Progenitor cell of endocrine pancreas (in vitro differentiated cells): ENCODE measurements around the gene NEU1. TPM values are rescaled to one million over a fixed set of nuclear protein-coding genes. Genes with fewer than 3 reads are reported as not detected.

ENCODE experiments used
- DNase-seq: peaks from one replicate; pipeline ENCODE4 v3.0.0; 2021; ENCODE audit warnings: low spot score; ENCODE audit not compliant: unreplicated experiment
- H3K27ac Mint-ChIP-seq: 2 replicates; pipeline ENCODE4 v1.8.0; 2021; ENCODE audit warnings: mild to moderate bottlenecking, moderate library complexity, mixed read lengths
- H3K27me3 Mint-ChIP-seq: 2 replicates; pipeline ENCODE4 v1.8.0; 2021; ENCODE audit warnings: mixed read lengths
- H3K36me3 Mint-ChIP-seq: 2 replicates; pipeline ENCODE4 v1.8.0; 2022; ENCODE audit warnings: mixed read lengths; ENCODE audit not compliant: insufficient read depth
- H3K4me1 Mint-ChIP-seq: 2 replicates; pipeline ENCODE4 v1.8.0; 2021; ENCODE audit warnings: low read depth, mixed read lengths
- H3K4me3 Mint-ChIP-seq: 2 replicates; pipeline ENCODE4 v1.8.0; 2021; ENCODE audit warnings: low read depth, mild to moderate bottlenecking, moderate library complexity, mixed read lengths
- H3K9me3 Mint-ChIP-seq: 2 replicates; pipeline ENCODE4 v1.8.0; 2021; ENCODE audit warnings: low read depth, mixed read lengths
- CTCF ChIP-seq: fragments of 200-600 bp; sonication (generic); IDR thresholded peaks from one replicate; pipeline ENCODE4 v1.5.0; 2021; ENCODE audit warnings: antibody characterized with exemption, mild to moderate bottlenecking; ENCODE audit not compliant: unreplicated experiment
- total RNA-seq: library from RNA; stranded (reverse); gene quantifications from 2 replicates; pipeline ENCODE4 v1.2.1, GENCODE V29; 2021

Gene NEU1
- total RNA-seq, 1 donor from 2014 or later = 52.4 TPM

GRCh38 chr6:31837369-31838113 lies 25.1 kb downstream of the NEU1 start:
- DNase-seq = no peak
- Mint-ChIP-seq H3K9me3 (no peaks in the 10 kb centered on the region), H3K36me3 (peaks cover 35% of the 10 kb centered on the region), H3K27me3 (no peaks in the 10 kb centered on the region), H3K4me3 (peak overlapping the region; percentile 99), H3K27ac (peak overlapping the region; percentile 100), H3K4me1 (peaks cover 31% of the 10 kb centered on the region)
- no peak for TF ChIP-seq CTCF

GRCh38 chr6:31836474-31837368 lies 25.9 kb downstream of the NEU1 start:
- H3K27ac Mint-ChIP-seq = peak overlapping the region; percentile 100
- no peaks in the 10 kb centered on the region for H3K9me3 Mint-ChIP-seq
- H3K27me3 Mint-ChIP-seq = no peaks in the 10 kb centered on the region
- H3K4me1 Mint-ChIP-seq = peaks cover 31% of the 10 kb centered on the region
- DNase-seq = no peak
- TF ChIP-seq CTCF = no peak
- peaks cover 33% of the 10 kb centered on the region for H3K36me3 Mint-ChIP-seq
- peak overlapping the region; percentile 99 for H3K4me3 Mint-ChIP-seq

GRCh38 chr6:31836047-31836473 lies 26.6 kb downstream of the NEU1 start:
- peak overlapping the region; percentile 99 for H3K4me3 Mint-ChIP-seq
- H3K36me3 Mint-ChIP-seq = peaks cover 31% of the 10 kb centered on the region
- no peaks in the 10 kb centered on the region for H3K27me3 Mint-ChIP-seq
- H3K27ac Mint-ChIP-seq = peak overlapping the region; percentile 100
- no peak for DNase-seq
- H3K4me1 Mint-ChIP-seq = peaks cover 31% of the 10 kb centered on the region
- TF ChIP-seq CTCF = no peak
- no peaks in the 10 kb centered on the region for H3K9me3 Mint-ChIP-seq

- H3K4me3 Mint-ChIP-seq = peak overlapping the region; percentile 99
- no peaks in the 10 kb centered on the region for H3K27me3 Mint-ChIP-seq
- H3K36me3 Mint-ChIP-seq = peaks cover 23% of the 10 kb centered on the region
These were observed 28.0 kb downstream of the NEU1 start for GRCh38 chr6:31834367-31835250.

More at GRCh38 chr6:31834367-31835250, 28.0 kb downstream of the NEU1 start:
- no peak for TF ChIP-seq CTCF
- peaks cover 37% of the 10 kb centered on the region for H3K4me1 Mint-ChIP-seq
- peak; percentile 68 for DNase-seq
- H3K27ac Mint-ChIP-seq = peak overlapping the region; percentile 100
- no peaks in the 10 kb centered on the region for H3K9me3 Mint-ChIP-seq
